ENCODE results near the gene ZNF883.

ZNF883 gene

DNA sequence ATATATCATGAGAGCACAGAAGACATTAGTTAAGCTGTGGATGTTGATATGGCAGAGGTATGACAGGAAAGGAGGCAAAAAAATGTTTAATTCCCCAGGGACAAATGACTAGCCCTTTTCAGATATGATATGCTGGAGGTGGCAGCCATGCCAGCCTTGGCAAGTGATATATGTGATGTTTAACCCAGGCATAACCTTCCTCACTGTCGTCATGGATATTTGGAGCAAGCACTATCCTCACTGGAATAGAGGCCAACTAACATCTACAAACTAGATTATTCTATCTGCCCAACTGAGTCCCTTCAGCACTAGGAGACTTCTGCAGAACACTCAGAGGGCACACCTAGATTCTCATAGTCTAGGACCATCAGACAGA lies 94.0 kb downstream of the ZNF883 start:
- no peak for DNase-seq (ENCODE audit: low read depth in 2 of 2)

DNA sequence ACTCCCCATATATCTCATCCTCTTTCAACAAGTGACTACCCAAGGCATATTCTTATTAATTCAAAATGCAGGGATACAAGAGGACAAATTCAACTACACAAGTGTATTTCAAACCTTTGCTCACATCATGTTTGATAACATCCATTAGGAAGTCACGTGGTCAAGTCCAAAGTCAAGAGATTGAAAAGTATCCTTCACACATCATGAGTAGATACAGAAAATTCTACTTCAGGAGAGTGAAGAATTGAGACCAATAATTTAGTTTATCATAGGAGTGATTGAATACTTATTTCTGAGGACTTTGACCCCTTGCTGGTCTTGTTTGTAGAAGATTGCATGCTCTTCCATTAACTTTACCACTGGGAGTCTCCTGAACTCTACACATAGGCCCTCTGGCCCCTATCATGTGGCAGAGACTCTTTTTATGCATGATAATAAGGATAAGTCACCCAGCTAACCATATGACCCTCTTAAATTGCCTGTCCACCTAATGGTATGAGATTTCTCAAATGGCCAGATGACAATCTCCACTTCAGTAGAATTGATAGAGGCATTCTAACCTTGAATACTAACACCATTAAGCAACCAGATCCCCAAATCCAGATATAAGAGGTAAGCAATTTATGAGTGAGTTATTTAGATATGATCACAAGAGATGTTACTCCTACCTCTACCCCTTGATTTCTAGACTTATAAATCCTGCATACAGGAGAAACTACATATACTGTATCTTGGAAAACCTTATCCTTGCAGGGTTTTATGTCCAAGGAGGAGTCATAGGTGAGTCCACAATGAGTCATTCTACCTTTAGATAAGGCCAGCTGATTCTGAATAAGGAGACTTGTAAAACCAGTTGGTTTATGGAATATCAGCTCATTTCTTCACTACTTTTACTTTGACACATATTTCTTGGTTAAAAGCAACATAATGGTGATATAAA lies 94.7 kb downstream of the ZNF883 start:
- DNase-seq (ENCODE audit: low read depth in 2 of 2), result no peak

DNA sequence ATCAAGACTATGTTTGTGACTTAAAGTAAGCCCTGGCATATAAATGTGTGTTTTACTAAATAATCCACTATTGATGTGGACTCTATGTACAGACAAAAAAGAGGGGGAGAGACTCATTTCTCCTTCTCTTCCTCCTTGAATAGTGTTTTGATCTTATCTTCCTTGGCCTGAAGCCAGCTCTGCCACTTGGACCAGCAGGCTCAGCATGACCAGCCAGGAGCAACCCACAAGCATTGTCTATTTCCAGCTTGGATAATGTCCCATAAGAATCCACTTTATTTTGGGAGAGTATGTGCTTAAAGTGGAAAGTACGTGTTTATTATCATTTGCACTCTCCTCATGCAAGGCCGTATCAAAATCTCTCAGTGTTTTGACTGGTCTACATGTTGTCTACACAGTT lies 97.5 kb downstream of the ZNF883 start:
- DNase-seq (ENCODE audit: low read depth in 2 of 2), result no peak

DNA sequence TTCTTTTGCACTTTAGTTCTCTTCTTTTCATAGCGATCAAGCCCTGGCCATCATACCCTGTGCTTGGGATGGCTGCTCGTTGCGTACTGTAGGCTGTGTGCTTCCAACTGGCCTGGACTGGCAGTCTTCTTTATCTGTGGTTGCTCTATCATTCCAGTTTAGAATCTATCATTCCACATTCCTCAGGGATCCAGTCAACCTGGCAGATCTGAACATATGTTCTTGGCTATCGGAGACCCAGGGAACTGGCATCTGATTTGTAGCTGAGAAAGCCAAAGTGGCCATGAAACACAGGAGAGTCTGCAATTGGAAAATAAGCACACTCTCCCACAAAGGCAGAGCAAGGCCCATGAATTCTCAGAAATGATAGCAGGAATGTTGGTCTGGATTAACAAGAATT lies 98.7 kb downstream of the ZNF883 start:
- DNase-seq (ENCODE audit: low read depth in 2 of 2), result no peak

DNA sequence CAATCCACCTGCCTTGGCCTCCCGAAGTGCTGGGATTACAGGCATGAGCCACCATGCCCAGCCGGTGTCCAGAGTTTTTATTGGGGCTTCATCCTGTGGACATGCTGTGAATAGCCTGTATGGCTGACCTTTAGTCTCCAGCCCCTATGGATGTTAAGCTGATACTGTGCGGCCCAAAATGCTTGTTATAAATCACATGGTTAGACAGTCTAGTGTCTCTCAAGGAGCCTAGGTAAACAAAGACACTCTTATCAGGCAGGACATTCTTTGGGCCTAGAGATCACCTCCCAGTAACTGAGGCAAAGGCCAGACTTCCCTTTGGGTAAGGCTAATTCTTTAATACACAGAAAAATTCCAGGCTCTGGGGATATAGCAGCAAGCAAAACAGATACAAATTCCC lies 99.4 kb downstream of the ZNF883 start:
- no peak for DNase-seq (ENCODE audit: low read depth in 2 of 2)

DNA sequence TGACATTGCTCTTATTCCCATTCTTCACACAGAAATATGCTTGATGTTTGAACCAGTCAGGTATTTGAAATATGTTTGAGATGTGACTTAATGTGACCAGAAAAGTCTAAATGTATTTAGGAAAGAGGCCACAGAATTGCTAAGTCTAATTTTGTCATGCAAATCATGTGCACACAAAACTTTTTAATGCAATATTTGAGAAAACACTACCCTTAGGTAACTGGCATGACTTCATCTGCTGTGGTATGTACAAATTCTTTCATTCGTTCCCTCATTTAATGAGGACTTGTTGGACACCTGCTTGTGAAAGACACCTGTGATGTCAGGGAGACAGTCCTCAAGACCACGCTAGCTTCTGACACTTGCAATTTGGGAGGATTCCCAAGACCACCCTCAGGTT lies 100.3 kb downstream of the ZNF883 start:
- DNase-seq (ENCODE audit: low read depth in 2 of 2), result no peak

All from stimulated activated CD4-positive, alpha-beta T cell treated with anti-CD3 and anti-CD28 coated beads, Interleukin-1b, Interleukin-23, amount 100 ng/mL, for 4 hours (primary cell).